AG10803 (cell line): ENCODE data around the gene TIMD4.
"Not testable (repeated sequence)": the region's sequence is repeated elsewhere in the genome, so short reads cannot be mapped to it uniquely, and the experiment has no call there.

Experiments
- DNase-seq: peaks from one replicate; pipeline ENCODE4 v3.0.0; 2010; ENCODE audit warnings: low read depth
- H3K4me3 ChIP-seq: 2 replicates; pipeline ENCODE4 v1.5.1; 2011; ENCODE audit warnings: mild to moderate bottlenecking, low read length, control low read depth
- TF ChIP-seq, protein P1 (sequence below): conservative IDR thresholded peaks from 2 replicates; pipeline ENCODE4 v1.5.1; 2011; ENCODE audit warnings: mild to moderate bottlenecking, low read length, control low read depth, inconsistent platforms

TIMD4 gene

GRCh38 chr5:156971848-156972525 lies 9.0 kb upstream of the TIMD4 start:
- no peak overlapping the region for H3K4me3 ChIP-seq
- DNase-seq: no peak
- TF ChIP-seq, protein P1, sequence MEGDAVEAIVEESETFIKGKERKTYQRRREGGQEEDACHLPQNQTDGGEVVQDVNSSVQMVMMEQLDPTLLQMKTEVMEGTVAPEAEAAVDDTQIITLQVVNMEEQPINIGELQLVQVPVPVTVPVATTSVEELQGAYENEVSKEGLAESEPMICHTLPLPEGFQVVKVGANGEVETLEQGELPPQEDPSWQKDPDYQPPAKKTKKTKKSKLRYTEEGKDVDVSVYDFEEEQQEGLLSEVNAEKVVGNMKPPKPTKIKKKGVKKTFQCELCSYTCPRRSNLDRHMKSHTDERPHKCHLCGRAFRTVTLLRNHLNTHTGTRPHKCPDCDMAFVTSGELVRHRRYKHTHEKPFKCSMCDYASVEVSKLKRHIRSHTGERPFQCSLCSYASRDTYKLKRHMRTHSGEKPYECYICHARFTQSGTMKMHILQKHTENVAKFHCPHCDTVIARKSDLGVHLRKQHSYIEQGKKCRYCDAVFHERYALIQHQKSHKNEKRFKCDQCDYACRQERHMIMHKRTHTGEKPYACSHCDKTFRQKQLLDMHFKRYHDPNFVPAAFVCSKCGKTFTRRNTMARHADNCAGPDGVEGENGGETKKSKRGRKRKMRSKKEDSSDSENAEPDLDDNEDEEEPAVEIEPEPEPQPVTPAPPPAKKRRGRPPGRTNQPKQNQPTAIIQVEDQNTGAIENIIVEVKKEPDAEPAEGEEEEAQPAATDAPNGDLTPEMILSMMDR: no peak

GRCh38 chr5:156971415-156971814 lies 8.4 kb upstream of the TIMD4 start:
- H3K4me3 ChIP-seq: no peak overlapping the region
- TF ChIP-seq, protein P1: no peak
- DNase-seq: no peak

DNA sequence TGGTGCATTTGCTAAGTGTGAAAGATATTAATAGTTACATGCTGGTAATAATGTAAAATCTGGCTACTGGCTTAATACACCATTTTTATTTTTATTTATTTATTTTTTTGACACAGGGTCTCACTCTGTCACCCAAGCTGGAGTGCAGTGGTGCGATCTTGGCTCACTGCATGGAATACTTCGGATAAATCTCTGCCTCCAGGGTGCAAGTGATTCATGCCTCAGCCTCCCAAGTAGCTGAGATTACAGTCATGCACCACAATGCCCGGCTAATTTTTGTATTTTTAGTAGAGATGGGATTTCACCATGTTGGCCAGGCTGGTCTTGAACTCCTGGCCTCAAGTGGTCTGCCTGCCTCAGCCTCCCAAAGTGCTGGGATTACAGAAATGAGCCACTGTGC lies 4.4 kb upstream of the TIMD4 start:
- DNase-seq, H3K4me3 ChIP-seq: not testable (repeated sequence)

- no peak overlapping the region for H3K4me3 ChIP-seq
- no peak for DNase-seq
- TF ChIP-seq, protein P1: no peak
Measured at GRCh38 chr5:156956321-156956720, 6.7 kb downstream of the TIMD4 start.

- no peak overlapping the region for H3K4me3 ChIP-seq
- no peak for DNase-seq
- TF ChIP-seq, protein P1: no peak
Measured at GRCh38 chr5:156951359-156951758, 11.7 kb downstream of the TIMD4 start.

GRCh38 chr5:156950716-156951115 lies 12.3 kb downstream of the TIMD4 start:
- DNase-seq: no peak
- TF ChIP-seq, protein P1: no peak
- no peak overlapping the region for H3K4me3 ChIP-seq

- DNase-seq: no peak
- no peak overlapping the region for H3K4me3 ChIP-seq
- TF ChIP-seq, protein P1: no peak
Measured at GRCh38 chr5:156949424-156949823, 13.6 kb downstream of the TIMD4 start.

DNA sequence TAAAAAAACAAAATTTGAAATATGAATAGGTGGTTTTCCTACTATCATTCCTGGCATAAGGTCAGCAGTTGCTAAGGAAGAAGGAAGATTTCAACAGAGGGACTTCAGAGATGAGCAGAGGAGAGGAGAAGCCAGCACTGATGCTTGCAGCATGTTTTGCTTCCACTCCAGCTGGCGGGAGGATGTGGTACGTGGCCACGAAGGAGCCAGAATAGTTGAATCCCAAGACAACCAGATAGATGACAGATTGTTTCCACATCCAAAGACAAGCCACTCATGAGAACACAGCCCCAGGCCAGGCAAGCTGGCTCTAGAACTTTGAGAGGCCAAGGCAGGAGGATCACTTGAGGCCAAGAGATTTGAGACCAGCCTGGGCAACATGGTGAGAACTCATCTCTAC lies 15.1 kb downstream of the TIMD4 start:
- TF ChIP-seq, protein P1: no peak
- no peak overlapping the region for H3K4me3 ChIP-seq
- no peak for DNase-seq
